Stimulated activated CD8-positive, alpha-beta memory T cell treated with anti-CD3 and anti-CD28 coated beads, Interleukin-15, amount 100 ng/mL, for 48 hours (primary cell): ENCODE measurements around the gene FHIP1B.

ENCODE experiments used
- DNase-seq, 2 donors: peaks; one replicate each; pipeline ENCODE4 v3.0.0-alpha.2; 2020; ENCODE audit warnings: low read depth in 2 of 2

FHIP1B gene

GRCh38 chr11:6201481-6201880 lies 33.0 kb downstream of the FHIP1B start:
- DNase-seq = no peak

- no peak for DNase-seq
Observed at GRCh38 chr11:6200975-6201374, 33.5 kb downstream of the FHIP1B start.

GRCh38 chr11:6199174-6199810 lies 35.1 kb downstream of the FHIP1B start, which contains the start of gene OR52W1:
Gene OR52W1, plus strand, starts transcription at chr11:6199224. Its CDS starts 0 bp downstream, at chr11:6199224.
- no peak for DNase-seq

- DNase-seq = no peak
Observed at GRCh38 chr11:6197466-6198200, 36.8 kb downstream of the FHIP1B start.

GRCh38 chr11:6196396-6196795 lies 38.0 kb downstream of the FHIP1B start:
- no peak for DNase-seq

GRCh38 chr11:6194065-6194581 lies 40.3 kb downstream of the FHIP1B start:
- DNase-seq = no peak

- DNase-seq = no peak
Observed at GRCh38 chr11:6191742-6192141, 42.7 kb downstream of the FHIP1B start.

GRCh38 chr11:6175440-6175839 lies 59.0 kb downstream of the FHIP1B start:
- no peak for DNase-seq

GRCh38 chr11:6170226-6170625 lies 64.2 kb downstream of the FHIP1B start, which contains the start of gene OR52B2:
Gene OR52B2, minus strand, starts transcription at chr11:6170326. Its CDS starts 0 bp downstream, at chr11:6170326.
- no peak for DNase-seq
